Kidney epithelial cell (primary cell): Measurements from ENCODE around the gene CCBE1. TPM values are rescaled to one million over a fixed set of nuclear protein-coding genes. Genes with fewer than 3 reads are reported as not detected.

Experiments
- DNase-seq: peaks from one replicate; pipeline ENCODE4 v3.0.0-alpha.2; 2010; ENCODE audit warnings: low read depth
- H3K27me3 ChIP-seq: 2 replicates; pipeline ENCODE4 v1.6.0; 2011; ENCODE audit warnings: low read length; ENCODE audit not compliant: control insufficient read depth, insufficient read depth
- H3K36me3 ChIP-seq: 2 replicates; pipeline ENCODE4 v1.5.1; 2011; ENCODE audit warnings: low read length; ENCODE audit not compliant: control insufficient read depth, insufficient read depth
- H3K4me3 ChIP-seq: 2 replicates; pipeline ENCODE4 v1.5.1; 2011; ENCODE audit warnings: low read depth, mild to moderate bottlenecking, control low read depth, low read length
- CTCF ChIP-seq: IDR thresholded peaks from 2 replicates; pipeline ENCODE4 v1.5.1; 2011; ENCODE audit warnings: mild to moderate bottlenecking, moderate library complexity, low read length, control low read depth, inconsistent platforms; ENCODE audit not compliant: insufficient read depth, poor library complexity, severe bottlenecking
- total RNA-seq: library from RNA; depleted of rRNA; stranded (reverse); fragments of >200 nt; gene quantifications from 2 replicates; pipeline ENCODE4 v1.2.3, GENCODE V29; 2015

The CCBE1 gene
- total RNA-seq, 1 donor from 2014 or later, result 1.2 TPM

- DNase-seq, result no peak
- no peak overlapping the region for H3K4me3 ChIP-seq
- H3K36me3 ChIP-seq, result no peaks in the 10 kb centered on the region
- TF ChIP-seq CTCF, result no peak
- H3K27me3 ChIP-seq, result no peaks in the 10 kb centered on the region
Observed at GRCh38 chr18:59484561-59485328, 212.5 kb downstream of the CCBE1 start.

GRCh38 chr18:59484131-59484530 is 213.1 kb downstream of the CCBE1 start:
- no peak for TF ChIP-seq CTCF
- no peak overlapping the region for H3K4me3 ChIP-seq
- H3K36me3 ChIP-seq, result no peaks in the 10 kb centered on the region
- no peak for DNase-seq
- no peaks in the 10 kb centered on the region for H3K27me3 ChIP-seq

GRCh38 chr18:59481436-59481835 is 215.8 kb downstream of the CCBE1 start:
- Histone ChIP-seq H3K36me3 (no peaks in the 10 kb centered on the region), H3K4me3 (no peak overlapping the region), H3K27me3 (no peaks in the 10 kb centered on the region)
- DNase-seq, result no peak
- no peak for TF ChIP-seq CTCF

- Histone ChIP-seq H3K27me3 (no peaks in the 10 kb centered on the region), H3K36me3 (no peaks in the 10 kb centered on the region), H3K4me3 (no peak overlapping the region)
- TF ChIP-seq CTCF, result no peak
- DNase-seq, result no peak
Observed at GRCh38 chr18:59479776-59480175, 217.4 kb downstream of the CCBE1 start.

- DNase-seq, result no peak
- no peak overlapping the region for H3K4me3 ChIP-seq
- no peaks in the 10 kb centered on the region for H3K36me3 ChIP-seq
- no peaks in the 10 kb centered on the region for H3K27me3 ChIP-seq
- no peak for TF ChIP-seq CTCF
Observed at GRCh38 chr18:59478591-59478990, 218.6 kb downstream of the CCBE1 start.

- DNase-seq, result no peak
- Histone ChIP-seq H3K36me3 (no peaks in the 10 kb centered on the region), H3K4me3 (no peak overlapping the region), H3K27me3 (no peaks in the 10 kb centered on the region)
- no peak for TF ChIP-seq CTCF
Observed at GRCh38 chr18:59477849-59478248, 219.4 kb downstream of the CCBE1 start.
